ENCODE measurements around the gene CIRBP. TPM values are rescaled to one million over a fixed set of nuclear protein-coding genes. Genes with fewer than 3 reads are reported as not detected.

Gene CIRBP
- total RNA-seq, 1 experiment from 2014 or later = 331 TPM

- Mint-ChIP-seq H3K9me3 (ENCODE audit: unreplicated experiment) (no peaks in the 10 kb centered on the region), H3K36me3 (ENCODE audit: insufficient read depth, unreplicated experiment) (peaks cover 98% of the 10 kb centered on the region), H3K4me1 (ENCODE audit: low read depth, unreplicated experiment) (peaks cover 19% of the 10 kb centered on the region), H3K27ac (ENCODE audit: unreplicated experiment) (peak overlapping the region; percentile 72), H3K27me3 (ENCODE audit: insufficient read depth, unreplicated experiment) (no peaks in the 10 kb centered on the region), H3K4me3 (ENCODE audit: unreplicated experiment) (peak overlapping the region; percentile 46)
- no peaks in the 10 kb centered on the region for H3K9me3 ChIP-seq
- TF ChIP-seq, protein P1, sequence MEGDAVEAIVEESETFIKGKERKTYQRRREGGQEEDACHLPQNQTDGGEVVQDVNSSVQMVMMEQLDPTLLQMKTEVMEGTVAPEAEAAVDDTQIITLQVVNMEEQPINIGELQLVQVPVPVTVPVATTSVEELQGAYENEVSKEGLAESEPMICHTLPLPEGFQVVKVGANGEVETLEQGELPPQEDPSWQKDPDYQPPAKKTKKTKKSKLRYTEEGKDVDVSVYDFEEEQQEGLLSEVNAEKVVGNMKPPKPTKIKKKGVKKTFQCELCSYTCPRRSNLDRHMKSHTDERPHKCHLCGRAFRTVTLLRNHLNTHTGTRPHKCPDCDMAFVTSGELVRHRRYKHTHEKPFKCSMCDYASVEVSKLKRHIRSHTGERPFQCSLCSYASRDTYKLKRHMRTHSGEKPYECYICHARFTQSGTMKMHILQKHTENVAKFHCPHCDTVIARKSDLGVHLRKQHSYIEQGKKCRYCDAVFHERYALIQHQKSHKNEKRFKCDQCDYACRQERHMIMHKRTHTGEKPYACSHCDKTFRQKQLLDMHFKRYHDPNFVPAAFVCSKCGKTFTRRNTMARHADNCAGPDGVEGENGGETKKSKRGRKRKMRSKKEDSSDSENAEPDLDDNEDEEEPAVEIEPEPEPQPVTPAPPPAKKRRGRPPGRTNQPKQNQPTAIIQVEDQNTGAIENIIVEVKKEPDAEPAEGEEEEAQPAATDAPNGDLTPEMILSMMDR (IDR thresholded peaks at IDR 0.05; ENCODE audit: insufficient read depth in 1 of 2, low read depth in 1 of 2, low read length in 1 of 2, severe bottlenecking in 1 of 2, unreplicated experiment in 1 of 2) = no peak
- H3K4me1 ChIP-seq = peaks cover 61% of the 10 kb centered on the region
- ChIA-PET CTCF (interaction anchor here (1.1 kb wide), 1 partner anchor 12 kb away, joined by 3 read pairs; no protein-coding TSS in a partner anchor), POLR2A (interaction anchor here (1.4 to 3.4 kb wide), 2 partner anchors 10 to 12 kb away, joined by 5 to 18 read pairs; partner anchors contain the start of gene CIRBP)
- intact Hi-C loops (cut with micrococcal nuclease; ENCODE audit: unreplicated experiment) = no loop called here
- BruUV-seq (replicated peaks) = no TSS peak
- no peaks in the 10 kb centered on the region for H3K27me3 ChIP-seq (replicated peaks; ENCODE audit: control insufficient read depth, insufficient read depth, low read length)
- no peak overlapping the region for H3K4me3 ChIP-seq (ENCODE audit: low read depth, low read length)
- no peak for DNase-seq
- H3K36me3 ChIP-seq (ENCODE audit: control insufficient read depth, insufficient read depth, low read length) = peaks cover 14% of the 10 kb centered on the region
These were observed 12.3 kb upstream of the CIRBP start for GRCh38 chr19:1256646-1257474.

DNA sequence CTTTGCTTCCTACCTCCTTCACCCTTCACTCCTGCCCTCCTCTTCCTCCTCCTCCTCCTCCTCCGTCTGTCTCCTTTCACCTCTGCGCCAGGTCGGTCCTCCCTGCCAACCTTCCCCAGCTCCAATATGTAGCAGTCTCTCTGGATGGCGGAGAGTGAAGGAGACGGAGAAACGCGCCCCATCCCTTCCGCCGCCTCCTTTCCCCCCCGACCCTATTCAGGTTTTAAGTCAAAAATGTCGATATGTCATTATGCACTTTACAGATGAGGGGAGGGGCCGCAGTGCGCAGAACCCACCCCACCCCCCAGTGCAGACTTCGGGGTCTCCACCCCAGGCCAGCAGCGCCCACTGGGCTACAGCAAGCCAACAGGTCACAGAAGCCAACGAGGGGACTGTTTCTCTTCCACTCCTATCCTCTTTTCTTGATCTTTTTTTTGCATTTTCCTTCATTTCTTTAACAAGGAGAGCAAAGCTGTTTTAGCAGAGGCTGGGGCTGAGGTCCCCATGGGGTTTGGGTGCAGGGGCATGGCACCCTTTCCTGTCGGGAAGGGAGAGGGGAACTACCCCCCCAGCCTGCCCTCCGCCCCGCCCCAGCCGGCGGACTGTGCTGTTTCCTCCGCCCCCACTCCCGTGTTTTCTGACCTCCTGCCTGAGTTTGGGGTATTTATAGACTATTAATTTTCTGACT, 11.5 kb upstream of the CIRBP start:
- no peaks in the 10 kb centered on the region for H3K9me3 Mint-ChIP-seq (ENCODE audit: unreplicated experiment)
- no peak for DNase-seq
- ChIA-PET POLR2A (interaction anchor here (0.7 to 3.4 kb wide), 2 partner anchors 11 to 83 kb away, joined by 4 to 18 read pairs; partner anchors contain the start of genes CIRBP and SBNO2), CTCF (no interaction called here)
- Histone ChIP-seq H3K4me1 (peaks cover 69% of the 10 kb centered on the region), H3K36me3 (ENCODE audit: control insufficient read depth, insufficient read depth, low read length) (peaks cover 13% of the 10 kb centered on the region), H3K9me3 (no peaks in the 10 kb centered on the region), H3K4me3 (ENCODE audit: low read depth, low read length) (no peak overlapping the region), H3K27me3 (replicated peaks; ENCODE audit: control insufficient read depth, insufficient read depth, low read length) (no peaks in the 10 kb centered on the region)
- TF ChIP-seq, protein P1 (IDR thresholded peaks at IDR 0.05; ENCODE audit: insufficient read depth in 1 of 2, low read depth in 1 of 2, low read length in 1 of 2, severe bottlenecking in 1 of 2, unreplicated experiment in 1 of 2) = no peak
- no peaks in the 10 kb centered on the region for H3K27me3 Mint-ChIP-seq (ENCODE audit: insufficient read depth, unreplicated experiment)
- peaks cover 97% of the 10 kb centered on the region for H3K36me3 Mint-ChIP-seq (ENCODE audit: insufficient read depth, unreplicated experiment)
- H3K27ac Mint-ChIP-seq (ENCODE audit: unreplicated experiment) = peak overlapping the region; percentile 72
- peaks cover 23% of the 10 kb centered on the region for H3K4me1 Mint-ChIP-seq (ENCODE audit: low read depth, unreplicated experiment)
- intact Hi-C loops (cut with micrococcal nuclease; ENCODE audit: unreplicated experiment) = no loop called here
- peak overlapping the region; percentile 46 for H3K4me3 Mint-ChIP-seq (ENCODE audit: unreplicated experiment)
- no TSS peak for BruUV-seq (replicated peaks)

GRCh38 chr19:1258163-1258492, 11.0 kb upstream of the CIRBP start:
- Mint-ChIP-seq H3K27me3 (ENCODE audit: insufficient read depth, unreplicated experiment) (no peaks in the 10 kb centered on the region), H3K9me3 (ENCODE audit: unreplicated experiment) (no peaks in the 10 kb centered on the region), H3K4me3 (ENCODE audit: unreplicated experiment) (peak overlapping the region; percentile 46), H3K4me1 (ENCODE audit: low read depth, unreplicated experiment) (peaks cover 23% of the 10 kb centered on the region), H3K27ac (ENCODE audit: unreplicated experiment) (peak overlapping the region; percentile 72), H3K36me3 (ENCODE audit: insufficient read depth, unreplicated experiment) (peaks cover 97% of the 10 kb centered on the region)
- Histone ChIP-seq H3K4me1 (peaks cover 74% of the 10 kb centered on the region), H3K27me3 (replicated peaks; ENCODE audit: control insufficient read depth, insufficient read depth, low read length) (no peaks in the 10 kb centered on the region), H3K36me3 (ENCODE audit: control insufficient read depth, insufficient read depth, low read length) (peaks cover 13% of the 10 kb centered on the region), H3K9me3 (no peaks in the 10 kb centered on the region), H3K4me3 (ENCODE audit: low read depth, low read length) (no peak overlapping the region)
- no peak for DNase-seq
- BruUV-seq (replicated peaks) = TSS peak; percentile 12
- TF ChIP-seq, protein P1 (IDR thresholded peaks at IDR 0.05; ENCODE audit: insufficient read depth in 1 of 2, low read depth in 1 of 2, low read length in 1 of 2, severe bottlenecking in 1 of 2, unreplicated experiment in 1 of 2) = no peak
- intact Hi-C loops (cut with micrococcal nuclease; ENCODE audit: unreplicated experiment) = no loop called here
- ChIA-PET POLR2A (interaction anchor here (0.7 to 3.4 kb wide), 2 partner anchors 11 to 84 kb away, joined by 4 to 18 read pairs; partner anchors contain the start of genes CIRBP and SBNO2), CTCF (interaction anchor here (0.6 to 5.2 kb wide), 2 partner anchors 14 to 16 kb away, joined by 3 to 41 read pairs; no protein-coding TSS in a partner anchor)
